ENCODE data around the gene CST7.

GRCh38 chr20:24952376-24953208 is 3.5 kb downstream of the CST7 start:
- no peak for TF ChIP-seq CTCF (conservative IDR thresholded peaks at IDR 0.05; ENCODE audit: low read depth, low read length)
- no peak for TF ChIP-seq EZH2 (IDR thresholded peaks at IDR 0.05; ENCODE audit: borderline replicate concordance, low read depth, low read length, poor library complexity, severe bottlenecking)
